GM13977 (cell line): ENCODE measurements around the gene USP31.

ENCODE experiments used
- DNase-seq: peaks from one replicate; pipeline ENCODE4 v3.0.0; 2012; ENCODE audit warnings: low spot score
- CTCF ChIP-seq: IDR thresholded peaks from 2 replicates; pipeline ENCODE4 v1.5.1; 2012; ENCODE audit warnings: mild to moderate bottlenecking, control low read depth; ENCODE audit not compliant: insufficient read depth; ENCODE audit errors: extremely low read depth, missing control alignments
- in situ Hi-C: fragments of 300-500 bp; cut with MboI; formaldehyde crosslinking; loops from one replicate; pipeline ENCODE4 v1.12.0; 2022; ENCODE audit warnings: low sequenced_read_pairs, low pct_unique_long_range_greater_than_20kb, mixed read lengths, inconsistent platforms; ENCODE audit not compliant: unreplicated experiment

USP31 gene

GRCh38 chr16:23040246-23040645 is 109.0 kb downstream of the USP31 start:
- no peak for TF ChIP-seq CTCF
- in situ Hi-C loops: no loop called here
- DNase-seq: no peak

GRCh38 chr16:23039118-23039517 is 110.1 kb downstream of the USP31 start:
- TF ChIP-seq CTCF: no peak
- in situ Hi-C loops: no loop called here
- DNase-seq: no peak

DNA sequence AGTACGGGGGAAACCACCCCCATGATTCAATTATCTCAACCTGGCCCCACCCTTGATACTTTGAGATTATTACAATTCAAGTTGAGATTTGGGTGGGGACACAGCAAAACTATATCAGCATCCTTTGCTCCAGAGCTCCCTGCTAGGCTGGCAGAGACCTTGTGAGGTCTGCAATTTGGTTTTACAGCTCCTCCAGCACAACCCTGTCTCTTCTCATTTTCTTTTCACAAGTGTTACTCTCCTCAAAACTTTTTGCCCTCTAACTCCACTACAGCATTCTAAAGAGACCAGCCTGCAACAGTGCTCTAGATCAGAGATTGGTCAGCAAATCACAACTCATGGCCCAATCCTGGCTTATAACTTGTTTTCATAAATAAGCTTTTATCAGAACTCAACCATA is 114.0 kb downstream of the USP31 start:
- TF ChIP-seq CTCF: no peak
- DNase-seq: no peak
- in situ Hi-C loops: no loop called here

- TF ChIP-seq CTCF: no peak
- in situ Hi-C loops: no loop called here
- DNase-seq: no peak
These were observed 117.6 kb downstream of the USP31 start for GRCh38 chr16:23031508-23032098.

DNA sequence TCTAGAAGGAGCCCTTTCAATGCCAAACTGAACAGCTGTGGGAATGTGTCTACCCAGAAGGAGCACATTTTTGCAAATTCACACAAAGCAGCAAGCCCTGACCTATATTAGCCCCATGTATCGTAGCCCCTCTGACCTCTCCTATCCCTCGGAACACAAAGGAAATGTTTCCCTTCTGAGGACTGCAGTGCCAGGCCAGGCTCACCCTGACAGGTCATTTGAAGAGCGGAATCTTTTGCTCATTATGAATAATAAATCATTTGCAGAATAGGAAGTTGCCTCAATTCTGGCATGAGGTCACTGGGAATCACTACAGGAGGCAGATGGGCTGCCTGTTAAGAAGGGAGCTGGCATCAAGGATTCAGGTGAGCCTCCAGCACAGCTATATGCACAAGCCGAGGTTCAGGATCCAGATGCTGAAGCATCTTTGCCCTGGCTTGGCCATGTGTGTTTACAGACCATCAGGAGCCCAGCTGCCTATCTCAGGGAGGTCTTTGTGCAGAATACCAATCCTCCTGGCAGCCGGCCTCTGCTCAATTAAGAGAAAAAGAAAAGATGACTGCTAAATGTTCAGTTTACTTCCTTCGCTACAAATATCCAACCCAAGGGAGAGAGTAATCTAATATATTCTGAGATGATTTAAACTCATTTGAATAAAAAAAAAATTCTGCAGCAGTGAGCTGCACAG is 119.4 kb downstream of the USP31 start:
- TF ChIP-seq CTCF: no peak
- DNase-seq: no peak
- in situ Hi-C loops: no loop called here

GRCh38 chr16:23027386-23027785 is 121.9 kb downstream of the USP31 start:
- in situ Hi-C loops: no loop called here
- no peak for DNase-seq
- no peak for TF ChIP-seq CTCF
